Activated naive CD8-positive, alpha-beta T cell (primary cell): Measurements from ENCODE around the gene NHEJ1.

Experiments
- H3K27ac Mint-ChIP-seq: one replicate; pipeline ENCODE4 v1.8.0; 2021; ENCODE audit warnings: mixed read lengths
- H3K27me3 Mint-ChIP-seq: one replicate; pipeline ENCODE4 v1.8.0; 2021; ENCODE audit warnings: mixed read lengths
- H3K36me3 Mint-ChIP-seq: one replicate; pipeline ENCODE4 v1.8.0; 2021; ENCODE audit warnings: mixed read lengths
- H3K4me1 Mint-ChIP-seq: one replicate; pipeline ENCODE4 v1.8.0; 2021; ENCODE audit warnings: low read depth, mixed read lengths
- H3K4me3 Mint-ChIP-seq: one replicate; pipeline ENCODE4 v1.8.0; 2021; ENCODE audit warnings: mild to moderate bottlenecking, mixed read lengths
- H3K9me3 Mint-ChIP-seq: one replicate; pipeline ENCODE4 v1.8.0; 2021; ENCODE audit warnings: low read depth, mixed read lengths

Gene NHEJ1

GRCh38 chr2:219106251-219106650 lies 54.4 kb downstream of the NHEJ1 start:
- Mint-ChIP-seq H3K27me3 (no peaks in the 10 kb centered on the region), H3K9me3 (no peaks in the 10 kb centered on the region), H3K4me3 (no peak overlapping the region), H3K36me3 (peaks cover 12% of the 10 kb centered on the region), H3K4me1 (peaks cover 40% of the 10 kb centered on the region), H3K27ac (no peak overlapping the region)

- H3K36me3 Mint-ChIP-seq = peaks cover 8% of the 10 kb centered on the region
- no peaks in the 10 kb centered on the region for H3K27me3 Mint-ChIP-seq
- H3K4me1 Mint-ChIP-seq = peaks cover 26% of the 10 kb centered on the region
- H3K9me3 Mint-ChIP-seq = no peaks in the 10 kb centered on the region
- H3K27ac Mint-ChIP-seq = peak overlapping the region; percentile 8
- no peak overlapping the region for H3K4me3 Mint-ChIP-seq
Measured at GRCh38 chr2:219104107-219105035, 56.2 kb downstream of the NHEJ1 start.

- no peak overlapping the region for H3K4me3 Mint-ChIP-seq
- H3K4me1 Mint-ChIP-seq = peaks cover 2% of the 10 kb centered on the region
- no peaks in the 10 kb centered on the region for H3K27me3 Mint-ChIP-seq
- peaks cover 6% of the 10 kb centered on the region for H3K36me3 Mint-ChIP-seq
- H3K27ac Mint-ChIP-seq = no peak overlapping the region
- no peaks in the 10 kb centered on the region for H3K9me3 Mint-ChIP-seq
Measured at GRCh38 chr2:219099329-219099728, 61.3 kb downstream of the NHEJ1 start.

GRCh38 chr2:219095406-219095935 lies 65.1 kb downstream of the NHEJ1 start:
- Mint-ChIP-seq H3K9me3 (no peaks in the 10 kb centered on the region), H3K27me3 (no peaks in the 10 kb centered on the region), H3K4me1 (no peaks in the 10 kb centered on the region), H3K27ac (no peak overlapping the region), H3K4me3 (no peak overlapping the region), H3K36me3 (peaks cover 8% of the 10 kb centered on the region)

- Mint-ChIP-seq H3K4me1 (no peaks in the 10 kb centered on the region), H3K27ac (no peak overlapping the region), H3K9me3 (no peaks in the 10 kb centered on the region), H3K36me3 (peaks cover 17% of the 10 kb centered on the region), H3K4me3 (no peak overlapping the region), H3K27me3 (no peaks in the 10 kb centered on the region)
Measured at GRCh38 chr2:219094171-219094570, 66.4 kb downstream of the NHEJ1 start.

- Mint-ChIP-seq H3K9me3 (no peaks in the 10 kb centered on the region), H3K36me3 (peaks cover 19% of the 10 kb centered on the region), H3K27me3 (no peaks in the 10 kb centered on the region), H3K4me1 (peaks cover 5% of the 10 kb centered on the region), H3K27ac (no peak overlapping the region), H3K4me3 (no peak overlapping the region)
Measured at GRCh38 chr2:219090436-219091299, 69.9 kb downstream of the NHEJ1 start.

- Mint-ChIP-seq H3K4me1 (peaks cover 14% of the 10 kb centered on the region), H3K27ac (no peak overlapping the region), H3K36me3 (peaks cover 16% of the 10 kb centered on the region), H3K9me3 (no peaks in the 10 kb centered on the region), H3K27me3 (no peaks in the 10 kb centered on the region), H3K4me3 (no peak overlapping the region)
Measured at GRCh38 chr2:219089330-219089729, 71.3 kb downstream of the NHEJ1 start.

GRCh38 chr2:219087848-219088247 lies 72.8 kb downstream of the NHEJ1 start:
- Mint-ChIP-seq H3K4me1 (peaks cover 14% of the 10 kb centered on the region), H3K36me3 (peaks cover 14% of the 10 kb centered on the region), H3K9me3 (no peaks in the 10 kb centered on the region), H3K27ac (no peak overlapping the region), H3K27me3 (no peaks in the 10 kb centered on the region), H3K4me3 (no peak overlapping the region)

GRCh38 chr2:219087361-219087760 lies 73.3 kb downstream of the NHEJ1 start:
- Mint-ChIP-seq H3K9me3 (no peaks in the 10 kb centered on the region), H3K27ac (no peak overlapping the region)

GRCh38 chr2:219086196-219086595 lies 74.4 kb downstream of the NHEJ1 start:
- Mint-ChIP-seq H3K27me3 (no peaks in the 10 kb centered on the region), H3K36me3 (peaks cover 14% of the 10 kb centered on the region), H3K9me3 (no peaks in the 10 kb centered on the region), H3K27ac (no peak overlapping the region), H3K4me3 (no peak overlapping the region), H3K4me1 (peaks cover 14% of the 10 kb centered on the region)

More at GRCh38 chr2:219087361-219087760, 73.3 kb downstream of the NHEJ1 start:
- peaks cover 14% of the 10 kb centered on the region for H3K36me3 Mint-ChIP-seq
- no peaks in the 10 kb centered on the region for H3K27me3 Mint-ChIP-seq
- H3K4me1 Mint-ChIP-seq = peaks cover 14% of the 10 kb centered on the region
- H3K4me3 Mint-ChIP-seq = no peak overlapping the region

- Mint-ChIP-seq H3K36me3 (peaks cover 6% of the 10 kb centered on the region), H3K9me3 (no peaks in the 10 kb centered on the region), H3K27ac (no peak overlapping the region), H3K4me3 (no peak overlapping the region), H3K27me3 (no peaks in the 10 kb centered on the region), H3K4me1 (peaks cover 14% of the 10 kb centered on the region)
Measured at GRCh38 chr2:219084791-219085190, 75.8 kb downstream of the NHEJ1 start.

GRCh38 chr2:219082332-219082958 lies 78.2 kb downstream of the NHEJ1 start:
- no peaks in the 10 kb centered on the region for H3K36me3 Mint-ChIP-seq
- no peak overlapping the region for H3K27ac Mint-ChIP-seq
- H3K9me3 Mint-ChIP-seq = no peaks in the 10 kb centered on the region
- peaks cover 14% of the 10 kb centered on the region for H3K4me1 Mint-ChIP-seq
- H3K4me3 Mint-ChIP-seq = no peak overlapping the region
- no peaks in the 10 kb centered on the region for H3K27me3 Mint-ChIP-seq

GRCh38 chr2:219081701-219082331 lies 78.8 kb downstream of the NHEJ1 start:
- no peaks in the 10 kb centered on the region for H3K9me3 Mint-ChIP-seq

GRCh38 chr2:219081096-219081495 lies 79.5 kb downstream of the NHEJ1 start:
- Mint-ChIP-seq H3K9me3 (no peaks in the 10 kb centered on the region), H3K27ac (no peak overlapping the region), H3K36me3 (no peaks in the 10 kb centered on the region), H3K27me3 (no peaks in the 10 kb centered on the region), H3K4me1 (peaks cover 11% of the 10 kb centered on the region), H3K4me3 (no peak overlapping the region)

More at GRCh38 chr2:219081701-219082331, 78.8 kb downstream of the NHEJ1 start:
- no peaks in the 10 kb centered on the region for H3K27me3 Mint-ChIP-seq
- H3K4me3 Mint-ChIP-seq = no peak overlapping the region
- no peak overlapping the region for H3K27ac Mint-ChIP-seq
- H3K36me3 Mint-ChIP-seq = no peaks in the 10 kb centered on the region
- peaks cover 11% of the 10 kb centered on the region for H3K4me1 Mint-ChIP-seq
